Activated naive CD4-positive, alpha-beta T cell treated with Interleukin-2 at 50 U/mL for 16 hours (primary cell): ENCODE results near the gene RFX8.
"Not testable (repeated sequence)": the region's sequence is repeated elsewhere in the genome, so short reads cannot be mapped to it uniquely, and the experiment has no call there.

ENCODE experiments used
- DNase-seq: peaks from one replicate; pipeline ENCODE4 v3.0.0-alpha.2; 2020

The RFX8 gene

GRCh38 chr2:101474731-101475384 lies at the start of gene RFX8:
Gene RFX8, minus strand, starts transcription at chr2:101475112. Its CDS starts 8,264 bp downstream, at chr2:101466848.
- DNase-seq: peak; percentile 60

GRCh38 chr2:101521487-101521886 lies 46.6 kb upstream of the RFX8 start:
- no peak for DNase-seq

- DNase-seq: no peak
These were observed 45.3 kb upstream of the RFX8 start for GRCh38 chr2:101520246-101520645.

GRCh38 chr2:101518578-101519492 lies 43.9 kb upstream of the RFX8 start:
- no peak for DNase-seq

GRCh38 chr2:101517758-101518271 lies 42.9 kb upstream of the RFX8 start:
- no peak for DNase-seq

- no peak for DNase-seq
These were observed 42.1 kb upstream of the RFX8 start for GRCh38 chr2:101516823-101517690.

- no peak for DNase-seq
These were observed 41.4 kb upstream of the RFX8 start for GRCh38 chr2:101516349-101516748.

- no peak for DNase-seq
These were observed 40.6 kb upstream of the RFX8 start for GRCh38 chr2:101515477-101515876.

- DNase-seq: no peak
These were observed 38.1 kb upstream of the RFX8 start for GRCh38 chr2:101512993-101513392.

- no peak for DNase-seq
These were observed 36.5 kb upstream of the RFX8 start for GRCh38 chr2:101511381-101511780.

GRCh38 chr2:101509499-101510284 lies 34.8 kb upstream of the RFX8 start:
- no peak for DNase-seq

- DNase-seq: no peak
These were observed 33.7 kb upstream of the RFX8 start for GRCh38 chr2:101508636-101509035.

GRCh38 chr2:101505276-101505675 lies 30.4 kb upstream of the RFX8 start:
- DNase-seq: not testable (repeated sequence)

GRCh38 chr2:101504744-101505143 lies 29.8 kb upstream of the RFX8 start:
- DNase-seq: not testable (repeated sequence)

- no peak for DNase-seq
These were observed 27.2 kb upstream of the RFX8 start for GRCh38 chr2:101502095-101502494.

GRCh38 chr2:101501443-101501842 lies 26.5 kb upstream of the RFX8 start:
- no peak for DNase-seq

GRCh38 chr2:101500860-101501259 lies 25.9 kb upstream of the RFX8 start:
- no peak for DNase-seq

GRCh38 chr2:101500180-101500579 lies 25.3 kb upstream of the RFX8 start:
- no peak for DNase-seq

GRCh38 chr2:101496279-101496678 lies 21.4 kb upstream of the RFX8 start:
- no peak for DNase-seq

GRCh38 chr2:101492936-101493473 lies 18.1 kb upstream of the RFX8 start:
- no peak for DNase-seq

GRCh38 chr2:101486994-101487393 lies 12.1 kb upstream of the RFX8 start:
- DNase-seq: no peak

GRCh38 chr2:101486258-101486701 lies 11.4 kb upstream of the RFX8 start:
- no peak for DNase-seq
